GM19397 (cell line): ENCODE data around the gene DACH1.

Source experiments
- ATAC-seq: cut with Tn5 transposase; IDR thresholded peaks from one replicate; pipeline ENCODE4 v1.9.1; 2021; ENCODE audit warnings: mild to moderate bottlenecking, moderate library complexity; ENCODE audit not compliant: unreplicated experiment

Gene DACH1

DNA sequence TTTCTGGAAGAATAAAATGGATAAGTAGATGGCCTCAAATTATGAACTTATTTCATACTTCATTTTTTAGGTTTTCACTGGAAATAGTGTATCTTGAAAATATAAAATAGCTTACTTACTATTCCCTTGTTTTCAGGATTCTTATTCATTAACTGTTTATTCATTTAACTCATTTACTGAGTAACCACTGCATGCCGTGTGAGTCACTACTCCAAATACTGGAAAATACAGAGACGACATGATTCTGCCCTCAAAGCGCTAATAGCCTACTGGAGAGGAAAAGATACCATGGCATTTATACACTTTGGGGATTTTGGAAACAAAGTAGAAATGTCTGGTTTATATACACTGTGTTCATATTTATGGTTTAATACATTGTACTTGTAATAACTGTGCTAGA, 270.9 kb downstream of the DACH1 start:
- ATAC-seq, result no peak

DNA sequence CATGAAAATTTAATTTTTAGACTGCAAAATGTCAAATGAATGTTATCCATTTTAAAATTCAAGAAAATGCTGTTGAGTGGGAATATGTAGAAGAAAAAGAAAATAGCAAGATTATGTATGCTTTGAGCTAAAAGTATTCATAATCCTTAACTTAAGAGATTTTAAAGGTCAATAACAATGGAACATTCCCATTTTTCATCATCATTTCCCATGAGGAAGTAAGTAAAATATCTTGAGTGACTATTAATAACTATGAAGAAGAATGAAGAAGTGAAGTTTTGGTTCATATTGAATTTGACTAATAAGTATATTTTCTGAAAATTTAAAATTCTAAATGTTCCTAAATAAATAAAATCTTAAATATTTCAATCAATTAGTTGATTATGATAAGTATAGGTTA, 273.4 kb downstream of the DACH1 start:
- no peak for ATAC-seq

DNA sequence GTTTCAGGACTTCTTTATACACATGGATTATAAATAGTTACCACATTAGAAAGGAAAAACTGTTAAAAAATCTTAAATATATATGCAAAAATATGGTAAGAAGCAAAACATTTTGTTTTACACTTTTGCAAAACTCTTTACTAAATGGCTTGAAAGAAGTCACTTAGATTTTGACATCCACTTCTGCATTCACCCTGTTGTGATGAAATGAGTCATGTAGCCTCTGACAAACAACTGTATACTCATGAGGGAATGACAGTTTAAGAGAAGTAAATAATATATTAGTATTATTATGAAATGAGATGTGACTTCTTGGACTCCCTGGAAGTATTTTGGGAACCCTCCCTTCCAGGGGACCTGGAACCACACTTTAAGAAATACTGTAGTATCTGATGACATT, 275.6 kb downstream of the DACH1 start:
- no peak for ATAC-seq

DNA sequence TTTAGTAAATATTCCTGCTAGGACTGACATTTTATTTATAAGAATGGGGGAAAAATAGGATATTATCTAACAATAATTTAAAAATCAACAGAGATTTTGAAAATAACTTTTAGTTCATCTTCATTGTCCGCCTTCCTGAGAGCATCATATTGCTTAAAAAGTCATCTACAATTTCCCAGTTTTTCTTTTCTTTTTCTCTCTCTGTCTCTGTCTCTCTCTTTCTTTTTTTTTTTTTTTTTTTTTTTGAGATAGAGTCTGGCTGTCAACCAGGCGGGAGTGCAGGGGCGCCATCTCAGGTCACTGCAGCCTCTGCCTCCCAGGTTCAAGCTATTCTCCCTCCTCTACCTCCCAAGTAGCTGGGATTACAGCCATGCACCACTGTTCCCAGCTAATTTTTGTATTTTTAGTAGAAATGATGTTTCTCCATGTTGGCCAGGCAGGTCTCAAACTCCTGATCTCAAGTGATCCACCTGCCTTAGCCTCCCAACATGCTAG, 276.3 kb downstream of the DACH1 start:
- ATAC-seq, result no peak

DNA sequence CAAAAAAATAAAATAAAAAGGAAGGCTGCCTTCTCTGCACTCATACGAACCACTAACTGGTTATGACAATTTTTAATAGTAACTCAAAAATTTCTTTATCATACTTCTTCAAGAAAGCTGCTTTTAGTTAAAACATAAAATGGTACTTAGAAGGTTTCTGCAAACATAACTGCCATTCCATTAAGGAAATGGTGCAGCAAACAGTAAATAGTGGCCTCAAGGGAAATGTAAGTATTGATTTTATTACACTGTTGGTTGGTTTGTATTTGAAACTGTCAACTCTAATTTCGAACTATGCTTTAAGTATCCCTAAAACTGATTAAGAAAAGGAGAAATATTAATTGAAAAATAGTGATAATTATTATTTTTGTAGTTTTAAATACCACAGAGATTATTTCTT, 278.0 kb downstream of the DACH1 start:
- no peak for ATAC-seq

DNA sequence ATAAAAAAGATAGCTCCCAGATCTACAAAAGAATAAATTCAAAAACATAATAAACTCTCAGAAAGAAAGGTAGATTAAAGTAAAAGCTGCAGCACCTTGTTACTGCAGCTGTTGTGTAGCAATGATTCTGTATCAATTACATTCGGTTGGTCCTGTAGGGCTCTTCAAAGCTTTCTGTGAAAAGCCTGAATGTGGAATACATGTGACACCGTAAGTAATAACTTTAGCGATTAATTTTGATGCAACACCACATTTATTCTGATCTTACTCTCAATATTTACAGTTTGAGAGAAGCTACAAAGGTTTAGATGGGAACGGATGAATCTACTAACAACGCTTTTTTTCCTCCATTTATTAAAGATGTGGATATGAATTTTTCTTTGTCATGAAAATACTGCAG, 279.2 kb downstream of the DACH1 start:
- no peak for ATAC-seq

DNA sequence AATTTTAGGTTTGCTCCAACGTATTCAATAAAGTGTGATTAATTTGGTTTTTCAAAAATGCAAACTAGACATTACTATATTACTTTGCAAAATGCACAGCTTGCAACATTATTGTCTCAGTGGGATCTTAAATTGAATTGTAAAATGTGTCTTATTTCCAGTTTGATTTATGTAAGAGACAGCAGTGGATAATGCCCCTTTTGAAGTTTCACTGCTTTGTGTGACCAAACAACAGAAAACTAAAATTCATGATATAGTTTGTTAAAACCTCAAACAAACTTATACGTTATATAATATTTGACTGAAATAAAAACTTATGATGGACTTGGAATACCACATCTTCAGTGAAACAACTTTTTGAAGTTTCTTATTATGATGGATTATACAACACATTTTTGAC, 279.8 kb downstream of the DACH1 start:
- no peak for ATAC-seq

DNA sequence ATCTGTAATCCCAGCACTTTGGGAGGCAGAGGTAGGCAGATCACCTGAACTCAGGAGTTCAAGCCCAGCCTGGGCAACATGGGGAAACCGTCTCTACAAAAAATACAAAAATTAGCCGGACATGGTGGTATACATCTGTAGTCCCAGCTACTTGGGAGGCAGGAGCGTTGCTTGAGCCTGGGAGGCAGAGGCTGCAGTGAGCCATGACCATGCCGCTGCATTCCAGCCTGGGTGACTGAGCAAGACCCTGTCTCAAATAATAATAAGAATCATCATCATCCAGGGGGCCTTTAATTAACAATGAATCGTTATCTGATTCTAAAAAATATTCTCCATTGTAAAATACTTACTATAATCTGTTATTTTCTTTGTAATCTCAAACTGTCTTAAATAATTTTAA, 283.4 kb downstream of the DACH1 start:
- ATAC-seq, result no peak

DNA sequence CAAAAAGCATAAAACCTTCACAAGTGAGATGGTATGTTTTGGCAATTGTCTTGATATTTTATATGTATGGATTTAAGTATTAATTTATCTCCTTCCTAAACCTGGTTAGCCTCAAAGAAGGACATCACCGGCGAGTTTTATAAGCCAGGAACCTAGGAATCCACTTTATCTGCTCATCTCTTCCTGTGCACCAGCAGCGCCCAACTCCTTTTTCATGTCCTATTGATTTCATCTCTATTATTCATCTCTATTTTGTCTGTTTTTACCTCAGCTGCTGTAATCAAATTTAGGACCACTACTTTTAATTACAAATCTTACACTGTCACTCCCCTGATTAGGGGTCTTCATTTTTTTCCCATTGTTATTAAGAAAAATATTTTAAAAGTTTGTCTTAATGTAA, 286.4 kb downstream of the DACH1 start:
- ATAC-seq, result no peak

DNA sequence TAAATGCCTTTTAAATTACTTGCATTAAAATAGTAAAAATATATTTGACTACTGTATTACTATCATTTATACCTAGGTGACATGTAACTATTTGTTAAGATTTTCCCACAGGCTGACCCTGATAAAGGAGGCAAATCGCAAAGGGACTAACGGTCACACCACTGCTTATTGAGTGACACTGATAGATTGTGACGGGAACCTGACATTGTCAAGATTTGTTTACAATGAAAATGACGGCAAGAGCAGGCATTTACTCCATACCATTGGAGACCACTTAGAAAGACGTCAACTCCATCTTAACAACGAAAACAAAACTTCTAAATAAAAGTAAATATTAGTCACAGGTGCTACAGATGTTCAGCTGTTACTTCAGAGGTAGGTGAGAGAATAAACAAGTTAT, 289.0 kb downstream of the DACH1 start:
- ATAC-seq, result no peak

DNA sequence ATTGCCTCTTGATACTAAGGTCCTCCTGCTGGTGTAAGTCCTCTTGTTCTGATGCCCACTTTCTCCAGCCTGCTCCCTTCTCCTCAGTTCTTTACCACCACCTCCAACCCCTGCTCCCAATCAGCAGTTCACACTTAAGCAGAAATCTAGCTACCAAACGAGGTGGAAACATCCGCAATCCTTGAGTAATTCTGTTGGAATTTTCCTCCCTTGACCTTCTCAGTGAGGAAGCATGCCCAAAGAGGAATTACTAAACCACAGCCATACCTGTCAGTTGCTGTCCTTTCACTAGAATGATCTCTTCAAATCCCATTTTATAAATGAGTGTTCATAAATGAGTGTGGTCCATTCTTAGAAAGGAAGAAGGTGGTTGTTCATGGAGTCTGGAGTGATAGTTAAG, 289.9 kb downstream of the DACH1 start:
- ATAC-seq, result no peak

DNA sequence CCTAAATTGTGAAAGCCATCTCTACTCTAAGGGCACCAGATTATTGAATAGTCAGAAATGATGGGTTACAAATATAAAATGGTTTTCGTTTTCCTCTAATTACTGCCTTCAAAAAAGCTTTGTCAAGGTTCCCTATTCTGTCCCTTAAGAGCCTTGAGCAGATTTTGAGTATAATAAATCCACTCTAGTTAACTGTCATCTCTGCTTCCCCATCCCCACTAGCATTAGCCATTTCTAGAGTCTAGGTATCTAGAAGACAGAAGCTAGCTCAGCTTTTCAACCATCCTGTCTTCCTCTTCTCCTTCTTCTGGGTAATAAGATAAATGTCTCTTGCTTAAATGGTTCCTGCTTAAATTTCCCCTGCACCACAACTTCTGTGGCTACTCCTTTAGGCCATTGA, 290.4 kb downstream of the DACH1 start:
- no peak for ATAC-seq

DNA sequence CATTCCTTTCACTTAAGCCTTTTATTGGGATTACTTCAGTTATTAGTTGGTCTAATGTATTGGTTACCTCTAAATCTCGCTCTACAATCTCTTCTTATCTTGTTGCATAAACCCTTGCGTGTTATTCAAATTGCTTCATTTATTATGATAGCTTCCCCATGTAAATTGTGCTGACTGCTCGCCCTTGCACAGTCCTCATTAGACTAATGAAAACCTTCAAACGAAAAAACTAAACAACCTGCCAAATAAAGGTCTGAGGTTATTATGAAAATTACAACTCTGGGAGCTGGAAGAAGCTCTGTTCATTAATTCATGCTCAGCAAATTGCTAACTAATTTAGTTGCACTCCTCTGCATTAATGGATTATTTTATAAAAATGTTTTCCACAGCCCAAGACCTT, 320.1 kb downstream of the DACH1 start:
- no peak for ATAC-seq

DNA sequence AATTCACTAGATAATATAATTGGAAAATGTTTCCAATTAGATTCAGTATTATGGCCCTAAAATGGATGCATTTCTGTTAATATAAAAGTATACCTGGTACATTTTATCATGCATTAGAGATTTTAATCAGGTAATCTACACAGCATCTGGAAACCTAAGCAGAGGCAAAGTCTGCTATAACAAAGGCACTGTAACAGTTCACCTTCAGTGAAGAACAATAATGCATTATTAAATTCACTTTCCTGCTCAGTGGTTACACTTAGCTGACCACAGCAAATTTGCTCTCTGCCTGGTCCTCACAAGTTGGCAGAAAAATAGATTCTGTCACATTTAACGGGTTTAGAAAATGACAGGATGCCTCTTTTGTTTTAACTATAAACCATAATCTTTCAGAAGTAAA, 326.9 kb downstream of the DACH1 start:
- no peak for ATAC-seq

DNA sequence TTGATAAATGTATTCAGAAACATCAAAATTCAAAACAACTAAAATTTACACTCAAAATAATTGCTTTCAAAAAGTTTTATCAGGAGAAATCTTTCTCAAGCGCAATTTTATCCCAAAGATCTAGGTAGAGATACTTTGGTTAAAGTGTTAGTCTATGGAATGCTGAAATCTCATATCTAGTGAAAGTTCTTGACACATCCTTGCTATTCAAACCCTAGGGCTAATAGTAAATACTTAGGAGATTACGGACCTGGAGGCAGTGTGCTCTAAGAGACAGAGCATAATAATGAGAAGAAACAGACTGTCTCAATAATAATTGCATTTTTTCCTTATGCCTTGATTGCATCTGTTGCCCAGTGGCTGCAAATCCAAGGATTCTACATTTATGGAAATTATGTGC, 330.8 kb downstream of the DACH1 start:
- ATAC-seq, result no peak

DNA sequence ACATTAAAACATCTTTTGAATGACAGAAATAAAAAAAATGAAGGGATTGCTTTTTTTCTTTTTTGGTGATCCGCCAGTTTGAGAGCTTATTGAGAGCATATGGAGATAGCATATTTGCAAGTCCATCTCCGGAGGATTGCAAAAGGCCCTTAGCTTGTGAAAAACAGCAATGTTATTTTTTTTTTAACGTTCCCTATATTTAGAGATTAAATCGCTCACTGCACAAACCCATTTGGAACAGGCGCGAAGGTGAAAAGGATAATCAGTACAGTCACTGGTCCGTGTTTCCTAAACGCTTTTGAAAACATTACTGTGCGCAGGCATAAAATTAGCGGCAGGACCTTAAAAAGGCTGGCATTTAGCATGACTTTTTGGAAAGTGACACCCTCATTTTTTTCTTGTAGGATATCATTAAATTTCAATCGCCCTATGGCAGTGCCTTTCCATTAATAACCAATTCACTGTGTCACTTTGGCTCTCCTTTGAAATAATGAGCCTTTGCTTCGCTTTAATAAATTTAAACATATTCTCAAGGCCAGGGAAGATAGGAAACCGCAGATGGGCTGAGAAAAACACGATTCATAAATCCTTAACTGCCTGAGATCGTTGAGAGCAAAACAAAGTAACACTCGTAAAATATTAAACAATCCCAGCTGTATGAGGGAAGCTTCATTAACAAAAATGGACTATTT, 342.2 kb downstream of the DACH1 start:
- ATAC-seq, result no peak

DNA sequence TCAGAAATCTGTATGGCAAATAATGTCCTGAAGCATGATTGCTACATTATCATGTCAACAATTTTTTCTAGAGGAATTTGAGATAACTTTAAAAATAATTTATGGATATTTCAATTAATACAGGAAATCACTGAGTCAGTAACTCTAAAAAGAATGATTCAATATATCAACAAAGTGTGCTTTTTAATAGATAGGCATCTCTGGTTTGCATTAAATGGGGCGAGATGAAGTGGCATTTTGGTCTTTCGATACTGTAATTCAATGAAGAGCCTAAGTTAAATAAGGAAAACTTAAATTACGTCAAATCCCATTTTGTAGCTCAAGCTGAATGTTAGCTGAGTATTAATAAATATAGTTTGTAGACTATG, 342.8 kb downstream of the DACH1 start:
- no peak for ATAC-seq

DNA sequence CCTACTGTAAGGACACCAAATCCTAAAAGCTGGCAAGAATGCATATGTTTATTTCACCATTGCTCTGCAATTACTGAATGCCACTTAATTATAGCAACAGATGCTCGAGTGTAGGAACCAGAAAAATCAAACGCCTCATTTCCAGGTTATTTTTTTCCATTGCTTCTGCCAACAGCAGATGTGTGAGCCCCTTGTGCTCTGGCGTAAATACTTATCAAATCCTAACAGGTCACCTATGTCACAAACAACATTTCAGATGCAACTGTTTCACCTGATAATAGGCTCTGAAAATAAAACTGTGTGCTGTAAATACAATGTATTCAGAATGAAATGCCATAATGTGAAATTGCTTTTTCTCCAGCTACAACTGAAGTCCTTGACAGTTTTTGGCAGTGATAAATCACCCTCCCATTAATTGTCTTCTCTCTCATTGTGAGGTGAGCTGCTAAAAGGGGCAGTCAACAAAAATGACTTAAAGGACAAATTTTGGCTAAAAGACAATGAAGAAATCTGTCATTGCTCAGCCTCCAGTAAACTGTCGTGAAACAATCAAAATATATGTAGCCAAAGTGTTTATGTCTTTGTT, 344.0 kb downstream of the DACH1 start:
- no peak for ATAC-seq

DNA sequence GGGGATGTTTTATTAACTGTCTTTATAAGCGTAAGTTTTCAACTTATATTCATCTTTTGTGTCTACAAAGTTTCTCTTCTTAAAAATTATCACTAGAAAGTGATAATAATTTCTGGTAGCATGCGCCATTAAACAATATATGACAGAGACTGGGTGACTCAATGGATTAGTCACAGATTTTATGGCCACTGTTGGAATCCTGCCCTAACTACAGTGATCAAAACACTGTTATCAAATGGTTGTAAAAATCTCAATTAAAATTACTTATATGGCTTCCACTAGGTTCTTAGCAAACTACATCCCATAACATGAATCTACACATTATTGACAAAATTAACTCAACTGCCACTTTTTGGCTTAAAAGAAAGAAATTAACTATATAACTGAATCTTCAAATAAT, 350.0 kb downstream of the DACH1 start:
- ATAC-seq, result no peak

DNA sequence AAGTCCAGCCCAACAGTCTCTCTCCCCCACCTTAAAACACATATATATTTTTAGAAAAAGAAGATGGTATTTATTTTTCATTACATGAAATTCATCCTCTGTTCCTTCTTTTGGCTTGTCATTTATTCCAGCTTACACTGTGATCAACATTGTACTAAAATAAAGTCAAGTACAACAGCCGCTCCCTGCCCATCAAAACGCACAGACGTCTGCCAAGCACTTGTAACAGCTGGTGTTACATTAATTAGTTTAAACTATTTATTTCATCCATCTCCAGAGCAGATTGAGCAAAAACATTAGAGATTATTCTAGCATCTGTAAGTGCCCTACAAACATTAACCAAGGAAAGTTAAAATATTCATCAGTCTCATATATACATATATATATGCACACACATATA, 350.5 kb downstream of the DACH1 start:
- ATAC-seq, result no peak

DNA sequence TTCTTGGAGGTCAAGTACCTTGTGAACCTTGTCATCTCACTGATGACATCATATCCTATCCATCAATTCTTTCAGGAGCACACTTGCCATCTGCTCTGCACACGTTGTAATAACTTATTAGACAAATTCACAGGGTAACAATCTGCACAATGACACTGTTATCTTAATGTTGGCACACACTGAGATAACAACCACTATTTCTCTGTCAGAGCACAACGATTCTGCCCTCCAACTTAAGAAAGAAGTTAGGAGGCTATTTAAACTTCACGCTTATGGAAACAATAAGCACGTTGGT, 351.3 kb downstream of the DACH1 start:
- no peak for ATAC-seq

DNA sequence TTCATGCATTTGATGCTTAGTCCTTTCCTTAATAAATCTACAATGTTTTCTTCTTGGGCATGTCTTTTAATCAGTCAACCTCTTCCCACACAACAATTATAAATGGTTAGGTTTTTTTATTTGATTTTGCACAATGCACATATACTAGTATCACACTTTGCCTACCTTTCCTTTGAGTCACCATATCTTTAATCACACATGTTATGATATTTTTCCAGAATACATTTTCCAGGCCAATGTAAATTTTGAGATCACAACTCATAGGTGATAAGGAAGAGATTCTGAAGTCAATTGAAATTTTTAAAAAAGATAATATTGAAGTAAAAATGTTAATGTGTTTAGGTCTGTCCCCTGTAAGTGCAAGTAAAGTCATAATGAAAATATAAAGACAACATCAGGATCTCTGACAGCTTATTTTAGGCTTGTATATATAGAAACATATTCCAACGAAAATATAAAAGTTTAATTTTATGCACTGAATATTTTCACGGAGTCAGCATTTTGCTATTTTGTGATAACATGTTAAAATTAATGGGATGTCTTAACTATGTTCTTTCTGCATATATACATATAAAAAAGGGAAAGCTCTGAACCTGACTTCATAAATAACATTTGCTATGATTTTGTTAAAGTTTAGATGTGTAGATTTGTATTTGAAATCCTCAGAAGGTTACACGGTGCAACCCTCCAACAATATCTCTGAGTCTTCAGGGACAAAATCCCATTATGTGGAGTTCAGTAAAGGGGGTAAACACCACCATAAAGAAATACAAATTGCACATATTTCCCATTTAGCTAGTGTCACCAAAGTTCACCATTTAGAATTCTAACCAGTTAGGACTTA, 351.9 kb downstream of the DACH1 start:
- no peak for ATAC-seq
